GM21360 (cell line): ENCODE measurements around the gene PPARD.
"Not testable (repeated sequence)": the region's sequence is repeated elsewhere in the genome, so short reads cannot be mapped to it uniquely, and the experiment has no call there.

Experiments
- ATAC-seq: cut with Tn5 transposase; IDR thresholded peaks from one replicate; pipeline ENCODE4 v1.9.1; 2021; ENCODE audit warnings: mild to moderate bottlenecking, moderate library complexity; ENCODE audit not compliant: unreplicated experiment

The PPARD gene

DNA sequence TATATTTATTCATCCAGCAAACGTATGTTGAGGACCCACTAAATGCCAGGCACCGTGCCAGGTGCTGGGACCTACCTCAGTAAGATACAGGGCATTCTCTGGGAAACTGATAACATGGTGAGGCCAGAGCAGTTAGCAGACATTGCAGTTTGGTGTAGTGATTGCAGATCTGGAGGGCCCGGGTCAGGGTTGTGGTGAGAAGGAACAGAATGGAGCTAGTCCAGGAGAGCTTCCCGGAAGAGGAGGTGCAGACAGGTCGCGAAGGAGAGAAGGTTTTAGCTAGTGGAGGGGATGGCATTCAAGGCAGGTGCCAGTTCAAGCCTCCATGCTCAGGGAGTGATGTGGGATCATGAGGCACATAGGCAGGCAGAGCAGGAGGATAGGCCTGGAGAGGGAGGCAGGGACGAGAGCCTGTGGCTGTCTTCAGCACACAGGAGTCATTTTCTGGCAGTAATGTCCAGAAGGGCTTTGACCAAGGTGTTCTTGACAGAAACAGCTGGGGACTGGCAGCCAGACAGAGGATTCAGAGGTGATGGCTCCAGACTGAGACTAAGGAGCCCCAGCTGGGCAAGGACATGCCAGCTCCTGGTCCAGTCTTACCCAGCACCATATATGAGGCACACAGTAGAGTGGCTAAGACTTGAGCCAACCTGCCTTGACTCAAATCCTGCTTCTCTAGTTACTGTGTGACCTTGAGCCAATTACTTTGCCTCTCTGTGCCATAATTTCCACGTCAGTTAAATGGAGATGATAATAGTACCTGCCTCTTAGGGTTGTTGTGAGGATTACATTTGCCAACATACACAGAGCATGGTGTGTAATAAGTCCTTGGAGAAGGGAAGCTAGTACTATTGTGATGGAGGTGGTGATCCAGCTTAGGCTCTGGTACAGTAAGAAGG, 61.4 kb downstream of the PPARD start:
- no peak for ATAC-seq

DNA sequence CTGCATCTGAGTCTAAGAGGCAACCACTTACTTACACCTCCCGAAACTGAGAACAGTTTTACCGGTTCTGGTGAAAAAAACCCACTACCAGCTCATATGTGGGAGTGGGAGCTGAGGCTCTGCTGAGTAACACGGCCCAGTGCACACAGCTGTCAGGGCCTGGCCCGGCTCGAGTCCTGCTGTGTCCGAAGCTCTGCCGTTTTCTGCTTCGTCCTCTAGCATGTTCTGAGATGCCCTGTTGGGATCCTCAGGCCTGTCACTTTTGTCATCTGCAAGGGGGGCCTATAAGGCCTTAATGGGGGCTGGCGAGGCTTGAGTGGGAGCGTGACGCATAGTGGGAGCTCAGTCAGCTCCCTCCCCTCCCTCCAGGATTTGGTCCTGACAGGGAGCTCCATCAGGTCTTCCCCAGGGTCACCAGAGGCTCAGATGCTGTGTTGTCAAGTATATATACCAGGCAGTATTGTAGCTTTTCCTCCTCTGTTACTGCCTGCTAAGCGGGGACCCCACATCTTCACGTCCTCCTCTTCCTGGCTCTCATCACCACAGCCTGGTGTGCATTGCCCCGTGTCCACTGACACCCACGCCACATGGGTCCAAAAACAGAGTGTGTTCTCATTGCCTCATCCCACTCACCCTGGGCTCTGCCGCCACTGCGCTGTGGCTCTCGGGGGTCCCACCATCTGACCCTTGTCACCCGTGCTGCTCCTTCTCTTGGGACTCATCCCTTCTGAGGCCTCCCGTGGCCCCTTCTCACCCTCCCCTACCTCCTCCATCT, 64.5 kb downstream of the PPARD start:
- ATAC-seq: no peak

DNA sequence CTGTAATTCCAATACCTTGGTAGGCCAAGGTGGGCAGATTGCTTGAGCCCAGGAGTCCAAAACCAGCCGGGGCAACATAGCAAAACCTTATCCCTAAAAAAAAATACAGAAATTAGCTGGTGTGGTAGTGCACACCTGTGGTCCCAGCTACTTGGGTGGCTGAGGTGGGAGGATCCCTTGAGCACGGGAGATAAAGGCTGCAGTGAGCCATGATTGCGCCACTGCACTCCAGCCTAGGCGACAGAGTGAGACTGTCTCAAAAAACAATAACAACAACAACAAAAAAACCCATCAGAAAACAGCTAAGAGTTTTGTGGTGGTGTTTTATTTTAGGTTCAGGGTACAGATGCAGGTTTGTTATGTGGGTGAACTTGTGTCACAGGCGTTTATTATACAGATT, 66.9 kb downstream of the PPARD start:
- ATAC-seq: no peak

GRCh38 chr6:35410131-35410530, 67.8 kb downstream of the PPARD start:
- ATAC-seq: no peak

DNA sequence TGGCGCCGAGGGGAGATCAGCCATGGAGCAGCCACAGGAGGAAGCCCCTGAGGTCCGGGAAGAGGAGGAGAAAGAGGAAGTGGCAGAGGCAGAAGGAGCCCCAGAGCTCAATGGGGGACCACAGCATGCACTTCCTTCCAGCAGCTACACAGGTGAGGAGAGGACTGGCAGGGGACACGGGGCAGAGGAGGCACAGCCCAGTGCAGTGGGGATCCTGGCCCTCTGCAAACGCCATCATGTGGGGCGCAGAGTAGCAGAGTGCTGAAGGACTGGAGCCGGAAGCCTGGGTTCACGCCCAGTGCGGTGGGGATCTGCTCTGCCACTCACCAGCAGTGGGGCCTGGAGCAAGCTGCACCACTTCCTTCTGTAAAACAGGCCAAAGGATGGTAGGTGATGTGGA, 68.7 kb downstream of the PPARD start:
- ATAC-seq: no peak

- ATAC-seq: no peak
Measured at GRCh38 chr6:35412102-35412501, 69.7 kb downstream of the PPARD start.

GRCh38 chr6:35413911-35414310, 71.6 kb downstream of the PPARD start:
- no peak for ATAC-seq

- no peak for ATAC-seq
Measured at GRCh38 chr6:35415065-35415891, 72.9 kb downstream of the PPARD start.

GRCh38 chr6:35417979-35418661, 75.8 kb downstream of the PPARD start:
- ATAC-seq: no peak

- no peak for ATAC-seq
Measured at GRCh38 chr6:35419417-35419816, 77.1 kb downstream of the PPARD start.

DNA sequence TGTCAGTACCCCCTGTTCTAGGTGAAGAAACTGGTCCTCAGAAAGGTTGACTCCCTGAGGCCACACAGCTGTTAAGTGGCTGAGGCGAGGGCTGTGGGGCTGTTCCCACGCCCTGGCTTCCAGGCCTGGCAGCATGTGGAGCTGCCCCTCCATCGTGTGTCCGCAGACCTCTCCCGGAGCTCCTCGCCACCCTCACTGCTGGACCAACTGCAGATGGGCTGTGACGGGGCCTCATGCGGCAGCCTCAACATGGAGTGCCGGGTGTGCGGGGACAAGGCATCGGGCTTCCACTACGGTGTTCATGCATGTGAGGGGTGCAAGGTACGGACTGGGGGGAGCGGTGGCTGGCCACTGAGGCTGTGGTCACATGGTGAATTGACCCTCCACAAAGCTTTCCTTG, 77.6 kb downstream of the PPARD start:
- ATAC-seq: no peak

GRCh38 chr6:35425284-35425683, 82.9 kb downstream of the PPARD start:
- ATAC-seq: no peak

- no peak for ATAC-seq
Measured at GRCh38 chr6:35426074-35426473, 83.7 kb downstream of the PPARD start.

DNA sequence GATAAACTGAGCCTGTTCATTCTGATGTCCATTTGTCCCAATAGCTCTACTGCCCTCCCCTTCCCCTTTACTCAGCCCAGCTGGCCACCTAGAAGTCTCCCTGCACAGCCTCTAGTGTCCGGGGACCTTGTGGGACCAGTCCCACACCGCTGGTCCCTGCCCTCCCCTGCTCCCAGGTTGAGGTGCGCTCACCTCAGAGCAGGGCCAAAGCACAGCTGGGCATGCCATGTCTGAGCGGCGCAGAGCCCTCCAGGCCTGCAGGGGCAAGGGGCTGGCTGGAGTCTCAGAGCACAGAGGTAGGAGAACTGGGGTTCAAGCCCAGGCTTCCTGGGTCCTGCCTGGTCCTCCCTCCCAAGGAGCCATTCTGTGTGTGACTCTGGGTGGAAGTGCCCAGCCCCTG, 85.1 kb downstream of the PPARD start:
- no peak for ATAC-seq

- ATAC-seq: no peak
Measured at GRCh38 chr6:35427851-35428321, 85.5 kb downstream of the PPARD start.

DNA sequence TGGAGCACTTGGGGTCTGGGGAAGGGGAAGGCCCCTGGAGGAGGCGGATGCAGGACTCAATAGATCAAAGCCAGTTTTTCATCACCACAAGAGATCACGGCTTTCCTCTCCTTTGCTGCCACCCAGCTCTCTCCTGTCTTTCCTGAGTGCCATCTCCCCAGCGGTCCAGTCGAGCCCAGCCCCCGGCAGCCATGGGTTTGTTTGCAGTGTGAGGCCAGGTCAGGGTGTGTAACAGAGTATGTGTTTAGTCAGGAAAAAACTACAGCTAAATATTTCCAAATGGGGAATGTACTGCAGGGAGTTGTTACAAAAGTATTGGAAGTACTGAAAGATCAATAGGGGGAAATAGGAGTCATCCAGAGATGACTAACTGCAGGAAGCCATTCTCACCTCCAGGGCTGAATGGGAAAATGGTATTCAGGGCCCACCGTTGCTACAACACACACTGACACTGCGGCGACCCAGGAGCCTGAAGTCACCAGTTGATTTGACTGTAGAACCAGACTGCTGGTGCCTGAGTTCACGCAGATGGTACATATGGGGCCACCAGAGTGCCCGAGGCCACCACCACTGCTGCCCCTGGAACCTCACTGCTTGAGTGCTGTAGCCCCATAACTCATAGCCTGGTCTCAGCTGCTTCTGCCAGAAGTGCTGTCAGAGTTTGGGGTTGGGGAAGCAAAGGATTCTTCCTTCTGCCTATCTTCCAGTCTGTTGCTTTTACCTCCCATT, 86.2 kb downstream of the PPARD start:
- no peak for ATAC-seq

DNA sequence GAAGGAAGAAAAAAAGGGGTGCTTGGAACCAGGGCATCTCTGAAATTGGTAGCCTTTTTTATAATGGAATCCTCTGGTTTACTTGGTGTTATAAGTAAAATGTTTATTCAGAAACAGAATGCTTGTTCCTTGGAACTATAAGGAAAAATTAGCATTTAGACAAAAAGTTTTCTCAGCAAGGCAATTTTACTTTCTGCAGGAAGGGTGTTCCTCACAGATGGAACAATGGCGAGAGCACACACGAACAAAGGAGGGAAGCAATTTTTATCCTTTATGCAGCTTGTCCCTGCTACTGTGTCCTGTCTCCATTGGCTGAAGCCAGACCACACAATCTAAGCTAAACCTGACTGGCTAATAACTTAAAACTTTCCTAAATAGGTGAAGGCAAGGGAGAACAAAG, 87.1 kb downstream of the PPARD start:
- no peak for ATAC-seq

- no peak for ATAC-seq
Measured at GRCh38 chr6:35432291-35432690, 89.9 kb downstream of the PPARD start.

- ATAC-seq: not testable (repeated sequence)
Measured at GRCh38 chr6:35432702-35433101, 90.3 kb downstream of the PPARD start.
